OCI-LY7 (cell line): ENCODE results near the gene GLMN. TPM values are rescaled to one million over a fixed set of nuclear protein-coding genes. Genes with fewer than 3 reads are reported as not detected.

Source experiments
- BruUV-seq: library from RNA; stranded (reverse); fragments of 400-500 nt; replicated peaks from 2 replicates; lab custom pipeline; 2021; lab: Mats Ljungman, UMichigan
- CTCF ChIA-PET: fragments of 300-600 bp; sonication (Branson Sonifier 250); formaldehyde crosslinking; loops from one replicate; lab custom pipeline; 2022; ENCODE audit warnings: antibody characterized with exemption; ENCODE audit not compliant: unreplicated experiment; lab: Charles Lee
- POLR2A ChIA-PET: fragments of 300-600 bp; sonication (Branson Sonifier 250); formaldehyde crosslinking; loops from one replicate; lab custom pipeline; 2022; ENCODE audit warnings: antibody characterized with exemption; lab: Charles Lee
- DNase-seq: peaks from one replicate; pipeline ENCODE4 v3.0.0-alpha.2; 2015; ENCODE audit warnings: low spot score
- H2AFZ ChIP-seq: fragments of 200-600 bp; sonication (generic), shearing (Covaris generic); 2 replicates; pipeline ENCODE4 v1.6.1; 2014; ENCODE audit warnings: mild to moderate bottlenecking, antibody characterized with exemption, low read length, moderate library complexity
- H3K27ac ChIP-seq: fragments of 200-600 bp; sonication (generic); 2 replicates; pipeline ENCODE4 v1.5.1; 2014; ENCODE audit warnings: mixed run types, low read depth, mild to moderate bottlenecking, moderate library complexity, low read length, inconsistent platforms; ENCODE audit not compliant: poor library complexity, severe bottlenecking
- H3K36me3 ChIP-seq: fragments of 200-600 bp; sonication (generic); 2 replicates; pipeline ENCODE4 v1.6.1; 2014; ENCODE audit warnings: mild to moderate bottlenecking, antibody characterized with exemption, low read length, moderate library complexity, mixed read lengths; ENCODE audit not compliant: insufficient read depth
- H3K4me1 ChIP-seq: fragments of 200-600 bp; sonication (generic); 2 replicates; pipeline ENCODE4 v1.5.1; 2014; ENCODE audit warnings: mild to moderate bottlenecking, low read length; ENCODE audit not compliant: insufficient read depth, poor library complexity, severe bottlenecking
- H3K4me2 ChIP-seq: fragments of 200-600 bp; sonication (generic); 2 replicates; pipeline ENCODE4 v1.6.1; 2014; ENCODE audit warnings: mild to moderate bottlenecking, low read length
- H3K4me3 ChIP-seq: fragments of 200-600 bp; sonication (generic); 2 replicates; pipeline ENCODE4 v1.5.1; 2014; ENCODE audit warnings: mild to moderate bottlenecking, low read depth, low read length; ENCODE audit not compliant: poor library complexity, severe bottlenecking
- H3K79me2 ChIP-seq: fragments of 200-600 bp; sonication (generic); 2 replicates; pipeline ENCODE4 v1.6.1; 2016; ENCODE audit warnings: low read depth, mild to moderate bottlenecking, low read length, moderate library complexity, mixed read lengths; ENCODE audit not compliant: insufficient read depth
- H3K9me2 ChIP-seq: fragments of 200-600 bp; sonication (generic); 2 replicates; pipeline ENCODE4 v1.6.1; 2016; ENCODE audit warnings: mild to moderate bottlenecking, low read length, mixed read lengths; ENCODE audit not compliant: insufficient read depth
- H3K9me3 ChIP-seq: fragments of 200-600 bp; sonication (generic); 2 replicates; pipeline ENCODE4 v1.6.1; 2014; ENCODE audit warnings: mild to moderate bottlenecking, mixed run types, low read length, mixed read lengths
- H4K20me1 ChIP-seq: fragments of 200-600 bp; sonication (generic); 2 replicates; pipeline ENCODE4 v1.6.1; 2014; ENCODE audit warnings: mild to moderate bottlenecking, antibody characterized with exemption, low read length, moderate library complexity, mixed read lengths; ENCODE audit not compliant: insufficient read depth
- CTCF ChIP-seq: fragments of 200-600 bp; sonication (generic); conservative IDR thresholded peaks from 2 replicates; pipeline ENCODE4 v1.5.1; 2014; ENCODE audit warnings: mild to moderate bottlenecking, antibody characterized with exemption, low read length, moderate library complexity, mixed read lengths
- EZH2phosphoT487 ChIP-seq: fragments of 200-600 bp; sonication (generic); IDR thresholded peaks from 2 replicates; pipeline ENCODE4 v1.6.1; 2018; ENCODE audit warnings: low read depth, borderline replicate concordance, mild to moderate bottlenecking, mixed run types, antibody characterized with exemption, low read length, moderate library complexity, mixed read lengths
- intact Hi-C: fragments of 100-400 bp; cut with micrococcal nuclease; formaldehyde crosslinking; loops from one replicate; pipeline ENCODE4 v1.10.0; 2022; ENCODE audit not compliant: unreplicated experiment
- total RNA-seq, 2 experiments: library from RNA; depleted of rRNA in 1 of 2; stranded (reverse); fragments of >200 nt in 1 of 2; shearing (Covaris generic) in 1 of 2; gene quantifications; 2 replicates each; pipeline ENCODE4 v1.2.3, GENCODE V29; 2014 to 2022

Gene GLMN
- total RNA-seq, 2 experiments from 2014 or later, result 12.4 to 14.6 TPM

GRCh38 chr1:92273039-92273438, 25.7 kb downstream of the GLMN start:
- ChIA-PET CTCF (interaction anchor here (0.7 kb wide), 1 partner anchor 26 kb away, joined by 3 read pairs; no protein-coding TSS in a partner anchor), POLR2A (interaction anchor here (0.6 to 1.1 kb wide), 3 partner anchors 21 to 50 kb away, joined by 3 to 4 read pairs (median 3); no protein-coding TSS in a partner anchor)
- no peaks in the 10 kb centered on the region for H3K9me3 ChIP-seq
- H2AFZ ChIP-seq, result no peak overlapping the region
- BruUV-seq, result no TSS peak
- no peak for DNase-seq
- H3K4me1 ChIP-seq, result no peaks in the 10 kb centered on the region
- H3K36me3 ChIP-seq, result peaks cover 78% of the 10 kb centered on the region
- intact Hi-C loops, result no loop called here
- no peak overlapping the region for H3K27ac ChIP-seq
- no peaks in the 10 kb centered on the region for H3K9me2 ChIP-seq
- TF ChIP-seq EZH2phosphoT487 (no peak), CTCF (no peak)
- H3K79me2 ChIP-seq, result no peaks in the 10 kb centered on the region
- no peak overlapping the region for H3K4me3 ChIP-seq
- no peaks in the 10 kb centered on the region for H4K20me1 ChIP-seq
- H3K4me2 ChIP-seq, result no peak overlapping the region

GRCh38 chr1:92262516-92262915, 36.3 kb downstream of the GLMN start:
- intact Hi-C loops, result loop anchor here (5.0 kb wide), 1 partner anchor 50 kb away; no protein-coding TSS in a partner anchor
- no peaks in the 10 kb centered on the region for H3K9me3 ChIP-seq

More at GRCh38 chr1:92262516-92262915, 36.3 kb downstream of the GLMN start:
- H3K36me3 ChIP-seq, result peaks cover 67% of the 10 kb centered on the region
- TF ChIP-seq CTCF, result no peak
- no peak for TF ChIP-seq EZH2phosphoT487
- BruUV-seq, result no TSS peak
- H2AFZ ChIP-seq, result no peak overlapping the region
- H3K9me2 ChIP-seq, result no peaks in the 10 kb centered on the region
- H3K79me2 ChIP-seq, result no peaks in the 10 kb centered on the region
- no peak overlapping the region for H3K27ac ChIP-seq
- no peak overlapping the region for H3K4me2 ChIP-seq
- H3K4me1 ChIP-seq, result no peaks in the 10 kb centered on the region
- H4K20me1 ChIP-seq, result no peaks in the 10 kb centered on the region
- POLR2A ChIA-PET, result interaction anchor here (0.6 to 0.7 kb wide), 3 partner anchors 22 to 664 kb away, joined by 3 read pairs; no protein-coding TSS in a partner anchor
- no peak for DNase-seq
- CTCF ChIA-PET, result no interaction called here
- H3K4me3 ChIP-seq, result no peak overlapping the region
